Measurements from ENCODE around the gene BACH2.

DNA sequence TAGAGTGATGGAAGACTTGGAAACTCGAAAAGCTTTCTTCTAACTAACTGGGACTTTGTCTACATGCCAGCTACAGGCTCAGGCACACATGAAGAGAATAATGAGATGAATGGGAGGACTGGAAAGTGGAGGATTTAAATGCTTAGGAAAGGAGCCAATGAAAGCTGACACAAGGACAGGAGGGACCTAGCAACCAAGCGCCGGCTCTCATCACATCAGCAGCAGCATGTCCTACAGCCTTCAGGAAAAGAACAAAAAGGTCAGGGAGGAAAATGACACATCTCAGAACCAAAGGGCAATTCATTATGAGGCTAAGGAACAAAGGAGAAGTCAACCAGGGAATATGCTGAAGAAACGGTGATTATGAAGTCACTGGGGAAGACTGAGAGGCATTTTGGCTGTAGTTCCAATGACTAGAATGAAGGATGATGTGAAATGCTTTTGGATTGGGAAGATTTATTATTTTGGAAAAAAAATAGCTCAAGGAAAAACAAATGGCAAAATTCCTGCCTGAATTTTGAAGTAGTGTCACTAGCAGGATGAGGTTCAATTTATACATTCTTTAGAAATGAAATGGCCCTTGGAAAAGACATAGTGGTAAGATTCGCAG, 5.7 kb downstream of the BACH2 start:
- TF ChIP-seq, protein P1, sequence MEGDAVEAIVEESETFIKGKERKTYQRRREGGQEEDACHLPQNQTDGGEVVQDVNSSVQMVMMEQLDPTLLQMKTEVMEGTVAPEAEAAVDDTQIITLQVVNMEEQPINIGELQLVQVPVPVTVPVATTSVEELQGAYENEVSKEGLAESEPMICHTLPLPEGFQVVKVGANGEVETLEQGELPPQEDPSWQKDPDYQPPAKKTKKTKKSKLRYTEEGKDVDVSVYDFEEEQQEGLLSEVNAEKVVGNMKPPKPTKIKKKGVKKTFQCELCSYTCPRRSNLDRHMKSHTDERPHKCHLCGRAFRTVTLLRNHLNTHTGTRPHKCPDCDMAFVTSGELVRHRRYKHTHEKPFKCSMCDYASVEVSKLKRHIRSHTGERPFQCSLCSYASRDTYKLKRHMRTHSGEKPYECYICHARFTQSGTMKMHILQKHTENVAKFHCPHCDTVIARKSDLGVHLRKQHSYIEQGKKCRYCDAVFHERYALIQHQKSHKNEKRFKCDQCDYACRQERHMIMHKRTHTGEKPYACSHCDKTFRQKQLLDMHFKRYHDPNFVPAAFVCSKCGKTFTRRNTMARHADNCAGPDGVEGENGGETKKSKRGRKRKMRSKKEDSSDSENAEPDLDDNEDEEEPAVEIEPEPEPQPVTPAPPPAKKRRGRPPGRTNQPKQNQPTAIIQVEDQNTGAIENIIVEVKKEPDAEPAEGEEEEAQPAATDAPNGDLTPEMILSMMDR (IDR thresholded peaks at IDR 0.05; ENCODE audit: low read depth, low read length, poor library complexity, severe bottlenecking): no peak
- no peak for TF ChIP-seq EZH2phosphoT487 (IDR thresholded peaks at IDR 0.05; ENCODE audit: borderline replicate concordance, low read length)
